ENCODE data around the gene CCNF.

- TF ChIP-seq, protein P1, sequence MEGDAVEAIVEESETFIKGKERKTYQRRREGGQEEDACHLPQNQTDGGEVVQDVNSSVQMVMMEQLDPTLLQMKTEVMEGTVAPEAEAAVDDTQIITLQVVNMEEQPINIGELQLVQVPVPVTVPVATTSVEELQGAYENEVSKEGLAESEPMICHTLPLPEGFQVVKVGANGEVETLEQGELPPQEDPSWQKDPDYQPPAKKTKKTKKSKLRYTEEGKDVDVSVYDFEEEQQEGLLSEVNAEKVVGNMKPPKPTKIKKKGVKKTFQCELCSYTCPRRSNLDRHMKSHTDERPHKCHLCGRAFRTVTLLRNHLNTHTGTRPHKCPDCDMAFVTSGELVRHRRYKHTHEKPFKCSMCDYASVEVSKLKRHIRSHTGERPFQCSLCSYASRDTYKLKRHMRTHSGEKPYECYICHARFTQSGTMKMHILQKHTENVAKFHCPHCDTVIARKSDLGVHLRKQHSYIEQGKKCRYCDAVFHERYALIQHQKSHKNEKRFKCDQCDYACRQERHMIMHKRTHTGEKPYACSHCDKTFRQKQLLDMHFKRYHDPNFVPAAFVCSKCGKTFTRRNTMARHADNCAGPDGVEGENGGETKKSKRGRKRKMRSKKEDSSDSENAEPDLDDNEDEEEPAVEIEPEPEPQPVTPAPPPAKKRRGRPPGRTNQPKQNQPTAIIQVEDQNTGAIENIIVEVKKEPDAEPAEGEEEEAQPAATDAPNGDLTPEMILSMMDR (conservative IDR thresholded peaks at IDR 0.05) = no peak
- no peak for TF ChIP-seq ZFX (IDR thresholded peaks at IDR 0.05)
Measured at GRCh38 chr16:2462031-2462866, 33.0 kb downstream of the CCNF start.
